ENCODE data around the gene GLRX5.

GLRX5 gene

GRCh38 chr14:95513291-95513690 is 21.6 kb upstream of the GLRX5 start:
- peaks cover 28% of the 10 kb centered on the region for H3K27me3 ChIP-seq (ENCODE audit: control insufficient read depth, insufficient read depth, low read length)
- no peaks in the 10 kb centered on the region for H3K36me3 ChIP-seq (ENCODE audit: control insufficient read depth, insufficient read depth, low read length)
- no peak overlapping the region for H3K9ac ChIP-seq (ENCODE audit: low read depth, low read length)
- H3K4me3 ChIP-seq (ENCODE audit: low read depth, low read length) = no peak overlapping the region
- H3K9me3 ChIP-seq (ENCODE audit: control insufficient read depth, insufficient read depth, low read length) = no peaks in the 10 kb centered on the region
- H3K4me1 ChIP-seq (ENCODE audit: control insufficient read depth, insufficient read depth, low read length) = peaks cover 3% of the 10 kb centered on the region

- Histone ChIP-seq H3K4me1 (ENCODE audit: control insufficient read depth, insufficient read depth, low read length) (peaks cover 3% of the 10 kb centered on the region), H3K9ac (ENCODE audit: low read depth, low read length) (no peak overlapping the region), H3K36me3 (ENCODE audit: control insufficient read depth, insufficient read depth, low read length) (no peaks in the 10 kb centered on the region), H3K27me3 (ENCODE audit: control insufficient read depth, insufficient read depth, low read length) (peaks cover 37% of the 10 kb centered on the region), H3K9me3 (ENCODE audit: control insufficient read depth, insufficient read depth, low read length) (no peaks in the 10 kb centered on the region), H3K4me3 (ENCODE audit: low read depth, low read length) (no peak overlapping the region)
Measured at GRCh38 chr14:95514131-95515079, 20.4 kb upstream of the GLRX5 start.

- Histone ChIP-seq H3K36me3 (ENCODE audit: control insufficient read depth, insufficient read depth, low read length) (no peaks in the 10 kb centered on the region), H3K9me3 (ENCODE audit: control insufficient read depth, insufficient read depth, low read length) (no peaks in the 10 kb centered on the region), H3K9ac (ENCODE audit: low read depth, low read length) (no peak overlapping the region), H3K4me3 (ENCODE audit: low read depth, low read length) (no peak overlapping the region), H3K4me1 (ENCODE audit: control insufficient read depth, insufficient read depth, low read length) (peaks cover 3% of the 10 kb centered on the region), H3K27me3 (ENCODE audit: control insufficient read depth, insufficient read depth, low read length) (peaks cover 38% of the 10 kb centered on the region)
Measured at GRCh38 chr14:95515080-95515489, 19.8 kb upstream of the GLRX5 start.

GRCh38 chr14:95515596-95516552 is 19.0 kb upstream of the GLRX5 start:
- H3K4me1 ChIP-seq (ENCODE audit: control insufficient read depth, insufficient read depth, low read length) = peaks cover 3% of the 10 kb centered on the region
- H3K27me3 ChIP-seq (ENCODE audit: control insufficient read depth, insufficient read depth, low read length) = peaks cover 38% of the 10 kb centered on the region
- no peak overlapping the region for H3K9ac ChIP-seq (ENCODE audit: low read depth, low read length)
- H3K9me3 ChIP-seq (ENCODE audit: control insufficient read depth, insufficient read depth, low read length) = no peaks in the 10 kb centered on the region
- no peaks in the 10 kb centered on the region for H3K36me3 ChIP-seq (ENCODE audit: control insufficient read depth, insufficient read depth, low read length)
- H3K4me3 ChIP-seq (ENCODE audit: low read depth, low read length) = peak overlapping the region; percentile 49

GRCh38 chr14:95516554-95517181 is 18.2 kb upstream of the GLRX5 start, which contains the start of gene SYNE3:
Gene SYNE3, minus strand, starts transcription at chr14:95516650. Its CDS starts 40,829 bp downstream, at chr14:95475821.
- Histone ChIP-seq H3K36me3 (ENCODE audit: control insufficient read depth, insufficient read depth, low read length) (no peaks in the 10 kb centered on the region), H3K9ac (ENCODE audit: low read depth, low read length) (peak within 1 kb of the TSS; percentile 47), H3K4me1 (ENCODE audit: control insufficient read depth, insufficient read depth, low read length) (peaks cover 3% of the 10 kb centered on the region), H3K27me3 (ENCODE audit: control insufficient read depth, insufficient read depth, low read length) (peaks cover 38% of the 10 kb centered on the region), H3K9me3 (ENCODE audit: control insufficient read depth, insufficient read depth, low read length) (no peaks in the 10 kb centered on the region), H3K4me3 (ENCODE audit: low read depth, low read length) (peak within 1 kb of the TSS; percentile 50)

GRCh38 chr14:95518045-95518751 is 16.7 kb upstream of the GLRX5 start:
- no peaks in the 10 kb centered on the region for H3K9me3 ChIP-seq (ENCODE audit: control insufficient read depth, insufficient read depth, low read length)
- H3K9ac ChIP-seq (ENCODE audit: low read depth, low read length) = no peak overlapping the region
- H3K27me3 ChIP-seq (ENCODE audit: control insufficient read depth, insufficient read depth, low read length) = peaks cover 38% of the 10 kb centered on the region
- no peaks in the 10 kb centered on the region for H3K36me3 ChIP-seq (ENCODE audit: control insufficient read depth, insufficient read depth, low read length)
- no peak overlapping the region for H3K4me3 ChIP-seq (ENCODE audit: low read depth, low read length)
- H3K4me1 ChIP-seq (ENCODE audit: control insufficient read depth, insufficient read depth, low read length) = peaks cover 3% of the 10 kb centered on the region

GRCh38 chr14:95519699-95520098 is 15.2 kb upstream of the GLRX5 start:
- no peak overlapping the region for H3K9ac ChIP-seq (ENCODE audit: low read depth, low read length)

GRCh38 chr14:95520346-95520745 is 14.5 kb upstream of the GLRX5 start:
- Histone ChIP-seq H3K9me3 (ENCODE audit: control insufficient read depth, insufficient read depth, low read length) (no peaks in the 10 kb centered on the region), H3K36me3 (ENCODE audit: control insufficient read depth, insufficient read depth, low read length) (no peaks in the 10 kb centered on the region), H3K4me1 (ENCODE audit: control insufficient read depth, insufficient read depth, low read length) (peaks cover 3% of the 10 kb centered on the region), H3K27me3 (ENCODE audit: control insufficient read depth, insufficient read depth, low read length) (peaks cover 31% of the 10 kb centered on the region), H3K4me3 (ENCODE audit: low read depth, low read length) (no peak overlapping the region), H3K9ac (ENCODE audit: low read depth, low read length) (no peak overlapping the region)

More at GRCh38 chr14:95519699-95520098, 15.2 kb upstream of the GLRX5 start:
- Histone ChIP-seq H3K4me3 (ENCODE audit: low read depth, low read length) (no peak overlapping the region), H3K36me3 (ENCODE audit: control insufficient read depth, insufficient read depth, low read length) (no peaks in the 10 kb centered on the region), H3K4me1 (ENCODE audit: control insufficient read depth, insufficient read depth, low read length) (peaks cover 3% of the 10 kb centered on the region), H3K27me3 (ENCODE audit: control insufficient read depth, insufficient read depth, low read length) (peaks cover 36% of the 10 kb centered on the region), H3K9me3 (ENCODE audit: control insufficient read depth, insufficient read depth, low read length) (no peaks in the 10 kb centered on the region)

GRCh38 chr14:95521001-95521400 is 13.8 kb upstream of the GLRX5 start:
- Histone ChIP-seq H3K4me3 (ENCODE audit: low read depth, low read length) (no peak overlapping the region), H3K36me3 (ENCODE audit: control insufficient read depth, insufficient read depth, low read length) (no peaks in the 10 kb centered on the region), H3K27me3 (ENCODE audit: control insufficient read depth, insufficient read depth, low read length) (peaks cover 25% of the 10 kb centered on the region), H3K9me3 (ENCODE audit: control insufficient read depth, insufficient read depth, low read length) (no peaks in the 10 kb centered on the region), H3K4me1 (ENCODE audit: control insufficient read depth, insufficient read depth, low read length) (peaks cover 4% of the 10 kb centered on the region), H3K9ac (ENCODE audit: low read depth, low read length) (no peak overlapping the region)

GRCh38 chr14:95522116-95522515 is 12.7 kb upstream of the GLRX5 start:
- Histone ChIP-seq H3K4me3 (ENCODE audit: low read depth, low read length) (no peak overlapping the region), H3K9ac (ENCODE audit: low read depth, low read length) (no peak overlapping the region), H3K36me3 (ENCODE audit: control insufficient read depth, insufficient read depth, low read length) (no peaks in the 10 kb centered on the region), H3K9me3 (ENCODE audit: control insufficient read depth, insufficient read depth, low read length) (no peaks in the 10 kb centered on the region), H3K4me1 (ENCODE audit: control insufficient read depth, insufficient read depth, low read length) (peaks cover 4% of the 10 kb centered on the region), H3K27me3 (ENCODE audit: control insufficient read depth, insufficient read depth, low read length) (peaks cover 21% of the 10 kb centered on the region)

- H3K4me3 ChIP-seq (ENCODE audit: low read depth, low read length) = no peak overlapping the region
- no peak overlapping the region for H3K9ac ChIP-seq (ENCODE audit: low read depth, low read length)
- H3K4me1 ChIP-seq (ENCODE audit: control insufficient read depth, insufficient read depth, low read length) = peaks cover 4% of the 10 kb centered on the region
- H3K36me3 ChIP-seq (ENCODE audit: control insufficient read depth, insufficient read depth, low read length) = no peaks in the 10 kb centered on the region
- no peaks in the 10 kb centered on the region for H3K9me3 ChIP-seq (ENCODE audit: control insufficient read depth, insufficient read depth, low read length)
- H3K27me3 ChIP-seq (ENCODE audit: control insufficient read depth, insufficient read depth, low read length) = peaks cover 17% of the 10 kb centered on the region
Measured at GRCh38 chr14:95522556-95522955, 12.3 kb upstream of the GLRX5 start.
